ENCODE measurements around the gene ATG9B. TPM values are rescaled to one million over a fixed set of nuclear protein-coding genes. Genes with fewer than 3 reads are reported as not detected.

ATG9B gene
- total RNA-seq, 2 experiments from 2014 or later: 7.9 to 8.6 TPM

DNA sequence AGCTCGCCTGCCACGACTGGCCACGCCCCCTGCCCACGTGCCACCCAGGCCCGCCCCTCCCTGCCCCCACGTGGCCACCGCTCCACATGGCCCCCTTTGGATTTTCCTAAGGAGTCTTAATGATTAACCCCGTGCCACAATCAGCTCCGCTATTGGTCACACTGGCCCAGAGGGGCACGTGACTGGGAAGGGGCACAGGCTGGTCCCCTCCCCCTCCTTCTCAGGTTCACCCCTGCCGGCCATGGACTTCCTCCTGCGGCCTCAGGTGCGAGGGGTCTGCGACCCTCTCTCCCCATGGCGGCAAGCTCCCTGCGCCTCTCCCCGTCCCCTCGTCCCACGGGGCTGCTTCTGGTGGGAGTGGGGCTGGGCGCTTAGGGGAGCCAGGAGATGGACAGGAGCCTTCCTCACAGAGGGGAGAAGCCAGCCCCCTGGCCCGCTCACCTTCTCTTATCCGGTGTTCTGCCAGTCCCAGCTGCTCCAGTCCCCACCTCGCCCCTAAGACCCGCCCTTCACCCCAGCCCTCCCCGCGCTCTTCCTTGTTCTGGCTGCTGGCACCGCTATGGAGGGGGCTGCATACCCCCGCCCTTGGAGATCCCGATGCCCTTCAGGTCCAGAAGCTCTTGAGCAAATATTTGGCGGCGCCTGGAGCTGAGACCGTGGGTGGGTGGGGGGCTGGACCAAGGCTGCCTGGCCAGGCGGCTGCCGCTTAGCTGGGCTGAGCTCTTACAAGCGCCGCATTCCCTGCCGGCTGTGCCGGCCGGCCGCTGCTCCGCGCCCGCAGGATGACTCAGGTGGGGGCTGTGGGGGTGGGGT is 38.3 kb upstream of the ATG9B start:
- Mint-ChIP-seq H3K9me3 (no peaks in the 10 kb centered on the region), H3K36me3 (ENCODE audit: low read depth) (peaks cover 26% of the 10 kb centered on the region), H3K4me3 (no peak overlapping the region), H3K4me1 (peaks cover 27% of the 10 kb centered on the region), H3K27ac (no peak overlapping the region), H3K27me3 (no peaks in the 10 kb centered on the region)
- ChIA-PET CTCF (no interaction called here), POLR2A (interaction anchor here (0.8 to 1.1 kb wide), 3 partner anchors 12 to 32 kb away, joined by 3 to 5 read pairs (median 3); no protein-coding TSS in a partner anchor)
- DNase-seq: no peak

DNA sequence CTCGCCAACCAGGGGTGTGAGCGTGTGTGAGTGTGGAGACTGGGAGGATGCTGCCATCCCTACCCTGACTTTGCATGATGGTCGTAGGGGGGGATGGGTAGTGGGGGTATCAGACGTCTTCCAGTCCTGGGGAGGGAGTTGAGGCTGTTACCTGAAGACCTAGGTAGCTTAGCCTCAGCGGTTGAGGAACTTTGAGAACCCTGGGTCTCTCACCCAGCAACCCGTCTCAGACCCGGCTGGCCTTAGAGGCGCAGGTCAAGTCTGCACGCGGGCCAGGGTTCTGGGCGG is 37.8 kb upstream of the ATG9B start:
- H3K27ac Mint-ChIP-seq: no peak overlapping the region
- CTCF ChIA-PET: no interaction called here

DNA sequence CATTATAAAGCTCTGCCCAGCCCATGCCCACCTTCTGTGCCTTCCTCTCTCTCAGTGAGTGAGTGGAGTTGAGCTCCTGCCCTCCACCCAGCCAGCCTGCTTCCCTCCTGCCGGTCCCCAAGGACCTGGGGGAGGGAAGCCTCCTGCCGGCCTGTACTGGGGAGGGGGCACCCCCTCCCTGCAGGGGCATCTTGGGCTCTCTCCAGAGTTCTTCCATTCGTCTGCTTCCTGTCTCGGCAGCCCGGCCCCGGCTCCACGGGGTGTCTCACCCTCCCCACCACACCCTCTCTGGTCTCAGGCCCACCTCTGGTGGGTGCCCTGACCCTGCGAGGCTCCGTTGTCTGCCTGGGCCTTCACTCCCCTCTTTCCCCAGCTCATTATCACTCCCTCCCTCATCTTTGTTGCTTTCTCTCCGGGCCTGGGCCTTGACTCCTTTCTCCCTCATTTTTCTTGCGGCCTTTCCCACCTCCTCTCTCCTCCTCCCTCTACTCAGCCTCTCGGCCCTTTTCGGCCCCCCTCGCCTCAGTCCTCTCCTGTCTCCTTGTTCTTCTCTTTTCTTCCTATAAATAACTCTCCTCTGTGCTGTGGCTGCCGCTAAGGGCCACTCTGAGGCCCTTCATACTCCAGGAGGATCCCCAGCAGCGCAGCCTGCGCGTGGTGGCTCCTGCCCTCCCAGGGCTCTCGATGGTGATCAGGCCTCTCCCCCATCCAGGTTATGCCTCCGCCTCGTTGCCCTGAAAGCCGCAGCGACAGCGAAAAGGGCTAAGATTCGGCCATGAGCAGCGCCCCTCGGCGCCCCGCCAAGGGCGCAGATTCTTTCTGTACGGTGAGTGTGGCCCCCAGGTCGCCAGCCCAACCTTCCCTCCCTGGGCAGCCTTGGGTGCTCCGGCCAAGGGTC is 37.2 kb upstream of the ATG9B start:
- H3K4me3 Mint-ChIP-seq: peak overlapping the region; percentile 84
- H3K36me3 Mint-ChIP-seq (ENCODE audit: low read depth): peaks cover 25% of the 10 kb centered on the region
- peaks cover 37% of the 10 kb centered on the region for H3K4me1 Mint-ChIP-seq
- H3K9me3 Mint-ChIP-seq: no peaks in the 10 kb centered on the region
- POLR2A ChIA-PET: interaction anchor here (1.6 to 3.0 kb wide), 2 partner anchors 29 to 51 kb away, joined by 5 to 8 read pairs; no protein-coding TSS in a partner anchor
- H3K27ac Mint-ChIP-seq: peak overlapping the region; percentile 34
- no peaks in the 10 kb centered on the region for H3K27me3 Mint-ChIP-seq
- DNase-seq: no peak
- CTCF ChIA-PET: interaction anchor here (0.7 to 1.3 kb wide), 2 partner anchors 19 to 33 kb away, joined by 3 to 5 read pairs; partner anchors contain the start of genes ABCB8 and FASTK

More for the DNA sequence above, 37.8 kb upstream of the ATG9B start:
- H3K27me3 Mint-ChIP-seq: no peaks in the 10 kb centered on the region
- peaks cover 25% of the 10 kb centered on the region for H3K36me3 Mint-ChIP-seq (ENCODE audit: low read depth)
- H3K4me3 Mint-ChIP-seq: peak overlapping the region; percentile 17
- H3K4me1 Mint-ChIP-seq: peaks cover 31% of the 10 kb centered on the region
- DNase-seq: no peak
- POLR2A ChIA-PET: interaction anchor here (0.9 to 1.1 kb wide), 2 partner anchors 16 to 33 kb away, joined by 3 to 5 read pairs; no protein-coding TSS in a partner anchor
- H3K9me3 Mint-ChIP-seq: no peaks in the 10 kb centered on the region

DNA sequence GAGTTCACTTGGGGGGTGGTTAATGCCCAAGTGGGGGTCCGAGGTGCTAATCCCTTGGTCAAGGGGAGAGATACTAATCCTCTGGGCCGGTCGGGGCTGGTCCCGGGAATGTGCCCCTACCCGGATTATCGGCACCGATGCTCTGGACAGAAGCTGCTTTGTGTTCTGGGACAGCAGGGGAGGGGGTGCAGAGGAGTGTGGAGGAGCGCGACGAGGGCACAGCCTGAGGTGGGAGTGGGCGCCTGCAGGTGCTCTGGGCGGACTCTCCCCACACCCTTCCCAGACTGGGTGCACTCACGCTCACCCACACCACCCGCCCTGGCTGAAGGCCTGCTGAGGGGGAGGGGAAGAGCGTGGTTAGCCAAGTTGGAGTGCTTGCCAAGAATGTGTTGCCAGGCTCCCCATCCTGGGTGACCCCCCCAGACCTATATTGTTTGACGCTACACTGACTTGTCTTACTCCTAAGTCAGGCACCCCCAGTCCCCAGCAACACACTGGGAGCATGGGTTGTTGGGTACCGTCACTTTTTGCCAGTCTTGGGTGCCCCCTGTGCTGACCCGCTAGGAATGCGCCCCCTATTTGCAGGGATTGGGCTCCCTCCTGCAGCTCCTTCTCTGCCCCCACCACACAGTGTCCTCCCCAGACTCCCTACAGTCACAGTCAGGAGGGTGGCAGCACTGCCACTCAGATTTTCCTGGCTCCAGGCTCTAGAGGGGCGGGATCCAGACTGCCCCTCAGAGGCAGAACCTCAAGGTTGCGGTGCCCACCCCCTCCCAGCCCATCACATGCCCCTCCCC is 36.3 kb upstream of the ATG9B start:
- Mint-ChIP-seq H3K27ac (peak overlapping the region; percentile 52), H3K36me3 (ENCODE audit: low read depth) (peaks cover 24% of the 10 kb centered on the region), H3K27me3 (no peaks in the 10 kb centered on the region), H3K4me3 (peak overlapping the region; percentile 84), H3K4me1 (peaks cover 40% of the 10 kb centered on the region), H3K9me3 (no peaks in the 10 kb centered on the region)
- ChIA-PET POLR2A (interaction anchor here (0.9 to 3.0 kb wide), 5 partner anchors 20 to 50 kb away, joined by 4 to 13 read pairs (median 5); partner anchors contain the start of genes ABCB8 and FASTK), CTCF (interaction anchor here (0.7 to 1.3 kb wide), 3 partner anchors 20 to 51 kb away, joined by 3 to 5 read pairs (median 3); partner anchors contain the start of genes ABCB8 and FASTK)
- peak; percentile 24 for DNase-seq

DNA sequence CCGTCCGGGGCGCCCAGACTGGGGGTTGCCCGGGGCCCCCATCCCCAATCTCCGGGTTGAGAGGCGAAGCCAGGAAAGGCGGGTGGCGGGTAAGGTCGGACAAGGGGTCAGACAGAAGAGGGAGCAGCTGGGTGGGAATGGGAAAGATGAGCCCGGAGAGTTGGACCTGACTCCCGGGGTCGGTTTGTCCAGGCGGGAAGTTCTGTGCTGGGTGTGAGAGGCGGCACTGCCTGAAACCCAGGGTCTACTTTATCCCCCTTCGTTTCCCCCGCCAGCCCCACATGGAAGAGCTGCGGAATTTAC is 35.8 kb upstream of the ATG9B start:
- no peaks in the 10 kb centered on the region for H3K27me3 Mint-ChIP-seq
- ChIA-PET CTCF (interaction anchor here (0.7 to 1.3 kb wide), 2 partner anchors 32 to 51 kb away, joined by 3 to 5 read pairs; partner anchors contain the start of gene ABCB8), POLR2A (interaction anchor here (0.9 to 3.0 kb wide), 5 partner anchors 20 to 50 kb away, joined by 4 to 13 read pairs (median 5); partner anchors contain the start of genes ABCB8 and FASTK)
- no peak for DNase-seq
- peaks cover 40% of the 10 kb centered on the region for H3K4me1 Mint-ChIP-seq
- H3K9me3 Mint-ChIP-seq: no peaks in the 10 kb centered on the region
- peak overlapping the region; percentile 52 for H3K27ac Mint-ChIP-seq
- peaks cover 19% of the 10 kb centered on the region for H3K36me3 Mint-ChIP-seq (ENCODE audit: low read depth)
- H3K4me3 Mint-ChIP-seq: peak overlapping the region; percentile 84

DNA sequence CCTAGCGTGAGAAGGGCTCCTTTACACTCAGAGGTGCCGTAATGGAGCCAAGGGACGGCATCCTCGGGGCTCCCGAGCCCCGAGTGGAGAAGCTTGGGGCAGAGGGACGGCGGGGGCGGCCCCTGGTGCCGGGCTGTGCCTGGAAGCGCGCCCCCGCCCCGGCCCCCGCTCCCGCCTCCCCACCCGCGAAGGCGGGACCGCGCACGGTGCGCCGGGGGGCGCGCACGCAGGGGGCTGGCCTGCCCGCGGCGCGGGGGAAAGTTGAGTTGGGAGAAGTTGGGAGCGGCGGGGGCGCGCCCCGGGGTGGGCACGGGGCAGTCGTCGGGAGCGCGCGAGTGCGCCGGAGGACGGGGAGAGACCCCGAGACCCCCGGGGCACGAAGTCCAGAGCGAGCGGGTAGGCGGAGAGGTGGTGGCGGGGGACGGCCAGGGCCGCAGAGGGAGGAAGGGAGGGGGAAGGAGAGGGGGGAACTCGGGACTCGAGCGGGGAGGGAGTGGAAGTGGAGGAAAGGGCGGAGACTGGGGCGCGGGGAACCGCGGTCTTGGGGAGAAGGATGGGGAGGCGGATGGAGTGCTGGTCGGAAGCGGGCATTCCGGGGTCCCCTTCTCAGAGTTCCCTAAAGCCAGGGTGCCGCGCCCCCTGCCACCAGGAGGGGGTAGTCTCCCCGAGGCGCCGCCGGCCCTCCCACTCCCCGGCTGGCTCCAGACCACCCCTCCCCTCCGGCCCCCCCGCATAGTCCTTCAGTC is 35.2 kb upstream of the ATG9B start, which contains the start of gene SLC4A2:
SLC4A2 (plus strand) TSS at position 223 of the 746 bp plus-strand sequence. CDS start 2,399 bp downstream, outside the sequence.
- DNase-seq: peak; percentile 76
- CTCF ChIA-PET: interaction anchor here (0.8 to 1.5 kb wide), 7 partner anchors 14 to 51 kb away, joined by 3 to 10 read pairs (median 5); partner anchors contain the start of genes ABCB8 and FASTK
- Mint-ChIP-seq H3K27me3 (no peaks in the 10 kb centered on the region), H3K9me3 (no peaks in the 10 kb centered on the region), H3K4me3 (peak within 1 kb of the TSS; percentile 84), H3K27ac (peak within 1 kb of the TSS; percentile 94), H3K4me1 (peaks cover 44% of the 10 kb centered on the region), H3K36me3 (ENCODE audit: low read depth) (peaks cover 16% of the 10 kb centered on the region)
- POLR2A ChIA-PET: interaction anchor here (1.2 to 3.0 kb wide), 7 partner anchors 21 to 653 kb away, joined by 3 to 13 read pairs (median 5); partner anchors contain the start of genes ABCB8 and FASTK

DNA sequence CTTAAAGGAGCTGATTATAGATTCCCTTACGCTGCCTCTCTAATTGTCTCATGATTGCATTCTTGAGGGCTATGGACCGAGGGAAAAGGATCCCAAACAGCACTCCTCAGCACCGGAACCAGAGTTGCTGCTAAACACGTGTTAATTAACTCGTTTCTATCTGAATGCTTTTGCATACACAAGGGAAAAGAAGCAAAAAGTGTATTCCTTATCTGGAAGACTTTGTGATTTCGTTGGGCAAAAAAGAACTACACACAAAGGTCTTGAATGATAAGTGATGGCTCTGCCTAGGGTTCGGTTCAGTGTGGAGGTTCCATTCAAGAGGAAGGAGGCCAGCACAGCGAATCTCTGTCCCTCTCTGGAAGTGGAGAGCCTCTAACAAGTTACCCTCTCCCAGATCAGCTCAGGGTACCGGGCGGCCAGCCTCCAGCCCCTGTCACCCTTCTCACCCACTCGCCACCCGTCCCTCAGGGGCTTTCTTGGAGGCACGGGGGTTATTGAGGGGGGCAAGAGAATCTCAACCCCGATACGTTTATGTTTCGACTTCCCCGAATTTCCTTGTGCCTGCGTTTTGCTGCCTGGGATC is 34.6 kb upstream of the ATG9B start:
- CTCF ChIA-PET: interaction anchor here (0.7 to 1.5 kb wide), 9 partner anchors 14 to 161 kb away, joined by 3 to 10 read pairs (median 4); partner anchors contain the start of genes ABCB8 and FASTK
- peak; percentile 38 for DNase-seq

DNA sequence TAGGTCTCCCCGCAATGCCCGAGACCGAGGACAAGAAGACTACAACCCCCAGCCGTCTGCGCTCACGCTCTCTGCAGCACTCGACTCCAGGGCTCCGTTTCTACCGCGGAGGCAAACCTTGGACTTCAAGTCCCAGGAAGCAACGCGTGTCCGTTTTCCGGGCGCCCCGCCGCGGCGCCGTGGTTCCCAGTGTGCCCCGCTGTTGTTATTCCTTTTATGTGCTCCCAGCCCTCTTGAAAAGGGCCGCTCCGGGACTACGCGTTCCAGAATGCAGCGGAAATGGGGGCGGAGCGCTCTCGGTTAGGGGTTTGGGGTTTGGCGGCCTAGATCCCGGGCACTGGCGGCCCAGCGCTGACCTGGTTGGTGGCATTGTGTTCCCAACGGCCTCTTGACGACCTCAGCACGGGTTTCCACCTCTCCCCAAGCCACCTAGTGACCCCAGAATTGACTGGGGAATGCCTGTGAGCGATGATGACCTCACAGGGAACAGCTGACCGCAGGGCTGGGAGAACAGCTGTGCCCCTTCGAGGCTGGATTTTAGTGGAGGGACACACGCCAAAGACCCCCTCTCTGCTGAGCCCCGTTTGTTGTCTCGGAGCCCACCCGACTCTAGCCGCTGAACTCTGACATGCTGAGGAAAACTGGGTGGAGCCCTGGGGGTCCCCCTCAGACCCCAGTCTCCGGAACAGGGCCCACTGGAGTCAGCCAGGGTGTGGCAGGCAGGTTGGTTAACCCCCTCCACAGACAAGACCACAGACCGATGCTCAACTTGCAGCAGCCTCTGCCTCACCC is 33.9 kb upstream of the ATG9B start:
- peaks cover 8% of the 10 kb centered on the region for H3K36me3 Mint-ChIP-seq (ENCODE audit: low read depth)
- no peaks in the 10 kb centered on the region for H3K27me3 Mint-ChIP-seq
- H3K4me1 Mint-ChIP-seq: peaks cover 52% of the 10 kb centered on the region
- peak overlapping the region; percentile 94 for H3K27ac Mint-ChIP-seq
- H3K9me3 Mint-ChIP-seq: no peaks in the 10 kb centered on the region
- peak; percentile 98 for DNase-seq
- ChIA-PET CTCF (interaction anchor here (0.7 to 1.5 kb wide), 9 partner anchors 15 to 160 kb away, joined by 3 to 10 read pairs (median 4); partner anchors contain the start of genes ABCB8 and FASTK), POLR2A (interaction anchor here (0.6 to 3.0 kb wide), 10 partner anchors 10 to 651 kb away, joined by 3 to 13 read pairs (median 4); partner anchors contain the start of genes ABCB8, ASIC3, FASTK and NUB1)
- peak overlapping the region; percentile 84 for H3K4me3 Mint-ChIP-seq

More for the DNA sequence above, 34.6 kb upstream of the ATG9B start:
- Mint-ChIP-seq H3K27ac (peak overlapping the region; percentile 94), H3K36me3 (ENCODE audit: low read depth) (peaks cover 14% of the 10 kb centered on the region), H3K27me3 (no peaks in the 10 kb centered on the region), H3K4me3 (peak overlapping the region; percentile 84), H3K9me3 (no peaks in the 10 kb centered on the region), H3K4me1 (peaks cover 48% of the 10 kb centered on the region)
- POLR2A ChIA-PET: interaction anchor here (0.6 to 3.0 kb wide), 9 partner anchors 17 to 652 kb away, joined by 3 to 13 read pairs (median 4); partner anchors contain the start of genes ABCB8, FASTK and NUB1

DNA sequence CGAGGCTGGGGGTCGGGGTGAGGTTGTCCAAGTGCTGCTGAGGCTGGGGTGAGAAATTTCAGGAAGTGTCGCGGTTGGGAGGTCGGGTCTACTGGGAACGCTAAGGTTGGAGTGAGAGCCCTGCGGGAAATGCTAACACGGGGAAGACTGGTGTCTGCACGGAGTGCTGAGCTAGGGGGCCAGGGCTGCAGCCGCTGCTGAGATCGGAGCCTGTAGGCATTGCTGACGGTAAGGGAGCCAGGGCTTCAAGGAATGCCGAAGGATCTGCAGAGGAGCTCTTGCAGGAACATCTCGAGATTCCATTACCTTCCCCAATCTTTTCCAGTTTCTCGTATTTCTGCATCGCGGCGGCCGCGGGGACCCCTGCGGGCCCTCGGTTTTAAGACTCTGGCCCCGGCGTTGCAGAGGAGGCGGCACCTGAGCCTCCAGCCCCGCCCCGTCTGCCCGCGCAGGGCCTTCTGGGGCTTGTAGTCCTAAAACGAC is 33.3 kb upstream of the ATG9B start, which contains the start of gene CDK5:
CDK5 (minus strand) TSS at position 392 of the 483 bp plus-strand sequence; CDS start at position 343, 49 bp downstream.
- H3K27ac Mint-ChIP-seq: peak within 1 kb of the TSS; percentile 94
- no peaks in the 10 kb centered on the region for H3K9me3 Mint-ChIP-seq
- H3K4me3 Mint-ChIP-seq: peak within 1 kb of the TSS; percentile 84
- CTCF ChIA-PET: no interaction called here
- H3K36me3 Mint-ChIP-seq (ENCODE audit: low read depth): peaks cover 11% of the 10 kb centered on the region
- H3K4me1 Mint-ChIP-seq: peaks cover 59% of the 10 kb centered on the region
- POLR2A ChIA-PET: interaction anchor here (1.0 to 1.3 kb wide), 2 partner anchors 9 to 13 kb away, joined by 3 read pairs; partner anchors contain the start of gene ASIC3
- peaks cover 1% of the 10 kb centered on the region for H3K27me3 Mint-ChIP-seq
- no peak for DNase-seq
